A549 (cell line): ENCODE measurements around the gene PPP1R1C. TPM values are rescaled to one million over a fixed set of nuclear protein-coding genes. Genes with fewer than 3 reads are reported as not detected.

Experiments used
- ATAC-seq, 2 experiments: fragments of 200-7000 bp in 1 of 2; fragments of >200 bp in 1 of 2; cut with Nextera tagmentation in 1 of 2; cut with Tn5 transposase in 1 of 2; 3 replicates each; pipeline versions ENCODE4 v1.8.0 to v1.9.1; 2018 to 2020; ENCODE audit warnings: mild to moderate bottlenecking in 1 of 2, moderate library complexity in 1 of 2
- CTCF ChIA-PET: fragments of 300-600 bp; sonication (Branson Sonifier 250); formaldehyde crosslinking; extraction: SDS; loops from one replicate; lab custom pipeline; 2021; ENCODE audit warnings: antibody characterized with exemption, inconsistent platforms; lab: Yijun Ruan, JAX
- POLR2A ChIA-PET: fragments of 350-600 bp; formaldehyde crosslinking; extraction: SDS; loops from one replicate; lab custom pipeline; 2021; ENCODE audit warnings: antibody characterized with exemption, inconsistent platforms; lab: Yijun Ruan, JAX
- DNase-seq, 2 experiments: peaks; one replicate each; pipeline versions ENCODE4 v3.0.0 to v3.0.0-alpha.2; 2011 to 2016; ENCODE audit warnings: low read depth in 1 of 2, low spot score in 1 of 2
- FAIRE-seq: peaks from 2 replicates; lab custom pipeline; 2011; peaks lifted over from hg19 to GRCh38; lab: Jason Lieb, UNC
- H3K27ac ChIP-seq, 2 experiments: fragments of >200 bp; sonication (Bioruptor Twin); formaldehyde crosslinking; 3 replicates each; pipeline ENCODE4 v1.5.1; 2016 to 2017
- H3K4me1 ChIP-seq: fragments of >200 bp; sonication (Bioruptor Twin); formaldehyde crosslinking; 3 replicates; pipeline ENCODE4 v1.6.1; 2016
- H3K4me2 ChIP-seq: fragments of >200 bp; sonication (Bioruptor Twin); formaldehyde crosslinking; 3 replicates; pipeline ENCODE4 v1.6.1; 2016
- H3K4me3 ChIP-seq: fragments of >200 bp; sonication (Bioruptor Twin); formaldehyde crosslinking; 3 replicates; pipeline ENCODE4 v1.5.1; 2016
- H3K9me3 ChIP-seq: fragments of >200 bp; sonication (Bioruptor Twin); formaldehyde crosslinking; 3 replicates; pipeline ENCODE4 v1.6.1; 2016
- BHLHE40 ChIP-seq: IDR thresholded peaks from 2 replicates; pipeline ENCODE4 v1.6.1; 2012; ENCODE audit warnings: low read depth, low read length, inconsistent platforms
- CBX2 ChIP-seq: fragments of 200-600 bp; sonication (generic); IDR thresholded peaks from 2 replicates; pipeline ENCODE4 v1.6.1; 2016; ENCODE audit warnings: low read depth, mild to moderate bottlenecking, borderline replicate concordance
- CEBPB ChIP-seq, 2 experiments: fragments of >200 bp in 1 of 2; sonication (Bioruptor Twin) in 1 of 2; formaldehyde crosslinking in 1 of 2; IDR thresholded peaks; 2 replicates each; pipeline ENCODE4 v1.6.1; 2012 to 2016
- CHD2 ChIP-seq: fragments of 150-350 bp; IDR thresholded peaks from 2 replicates; pipeline ENCODE4 v1.6.1; 2014; ENCODE audit warnings: low read length; ENCODE audit not compliant: partially characterized antibody
- EHMT2 ChIP-seq: fragments of 200-600 bp; sonication (generic); IDR thresholded peaks from 2 replicates; pipeline ENCODE4 v1.6.1; 2016; ENCODE audit warnings: antibody characterized with exemption, low read depth, mild to moderate bottlenecking, moderate library complexity
- EP300 ChIP-seq, 2 experiments: fragments of >200 bp; sonication (Bioruptor Twin); formaldehyde crosslinking; IDR thresholded peaks; 2 replicates in 1 of 2; 3 replicates in 1 of 2; pipeline ENCODE4 v1.6.1; 2016 to 2017
- GATA3 ChIP-seq: IDR thresholded peaks from 2 replicates; pipeline ENCODE4 v1.6.1; 2012; ENCODE audit warnings: borderline replicate concordance
- HES2 ChIP-seq: fragments of >200 bp; sonication (Bioruptor Twin); formaldehyde crosslinking; IDR thresholded peaks from 2 replicates; pipeline ENCODE4 v1.6.1; 2016
- HOXB13 ChIP-seq: fragments of 250-450 bp; sonication (Bioruptor Pico); IDR thresholded peaks from 2 replicates; pipeline ENCODE4 v1.5.0; 2020; ENCODE audit warnings: low read depth, mild to moderate bottlenecking, moderate library complexity
- HOXB5 ChIP-seq: fragments of 250-450 bp; sonication (Bioruptor Pico); IDR thresholded peaks from 2 replicates; pipeline ENCODE4 v1.5.0; 2020; ENCODE audit warnings: mild to moderate bottlenecking, moderate library complexity
- MAZ ChIP-seq: fragments of 150-350 bp; IDR thresholded peaks from 2 replicates; pipeline ENCODE4 v1.6.1; 2014; ENCODE audit warnings: antibody characterized with exemption, low read depth, low read length, borderline replicate concordance
- NR3C1 ChIP-seq: fragments of >200 bp; sonication (Bioruptor Twin); formaldehyde crosslinking; IDR thresholded peaks from 3 replicates; pipeline ENCODE4 v1.6.1; 2017
- POLR2A ChIP-seq: IDR thresholded peaks from 2 replicates; pipeline ENCODE4 v1.6.1; 2012; ENCODE audit warnings: mild to moderate bottlenecking, low read length
- RCOR1 ChIP-seq: fragments of 150-350 bp; IDR thresholded peaks from 2 replicates; pipeline ENCODE4 v1.6.1; 2014; ENCODE audit warnings: antibody characterized with exemption, low read length, low read depth
- REST ChIP-seq: fragments of 200-600 bp; sonication (generic); IDR thresholded peaks from 2 replicates; pipeline ENCODE4 v1.6.1; 2016; ENCODE audit warnings: antibody characterized with exemption, mild to moderate bottlenecking, moderate library complexity
- RNF2 ChIP-seq: fragments of 200-600 bp; sonication (generic); IDR thresholded peaks from 2 replicates; pipeline ENCODE4 v1.6.1; 2016; ENCODE audit warnings: low read depth, mild to moderate bottlenecking, antibody characterized with exemption, moderate library complexity, borderline replicate concordance
- SREBF2 ChIP-seq: fragments of 450-650 bp; IDR thresholded peaks from 2 replicates; pipeline ENCODE4 v1.6.1; 2014; ENCODE audit warnings: mild to moderate bottlenecking, moderate library complexity
- ZNF302 ChIP-seq: fragments of 250-450 bp; sonication (Bioruptor Pico); IDR thresholded peaks from 2 replicates; pipeline ENCODE4 v1.9.0; 2021; ENCODE audit warnings: inconsistent platforms, mild to moderate bottlenecking, moderate library complexity
- WGBS: methylation state at CpG from one replicate; pipeline ENCODE4 v1.1.6; 2017; ENCODE audit errors: missing lambda C conversion rate; 5-methylcytosine and 5-hydroxymethylcytosine counted together
- polyA plus RNA-seq, 4 experiments: library from polyadenylated mRNA; depleted of rRNA in 3 of 4; stranded (reverse); fragments of >200 nt; fragmentation: RNase III in 1 of 4; extraction: RNeasy Plus Mini Kit Qiagen cat#74134 plus additional on column Dnase treatment in 1 of 4; gene quantifications; 2 replicates in 3 of 4; 3 replicates in 1 of 4; pipeline ENCODE4 v1.2.3, GENCODE V29; 2011 to 2017
- TF ChIP-seq, protein P1 (sequence below): fragments of 150-350 bp; IDR thresholded peaks from 2 replicates; pipeline ENCODE4 v1.6.1; 2014; ENCODE audit warnings: low read depth, mild to moderate bottlenecking, low read length
- TF ChIP-seq, protein P2 (sequence below): IDR thresholded peaks from 2 replicates; pipeline ENCODE4 v1.6.1; 2012
- TF ChIP-seq, protein P3 (sequence below): fragments of >200 bp; sonication (Bioruptor Twin); formaldehyde crosslinking; IDR thresholded peaks from 3 replicates; pipeline ENCODE4 v1.6.1; 2016

PPP1R1C gene
- polyA plus RNA-seq, 2 of the 4 experiments (the other 2 are of a cell fraction) = 0.81 to 2.7 TPM

- Histone ChIP-seq H3K4me3 (no peak overlapping the region), H3K4me2 (no peak overlapping the region), H3K27ac (no peak overlapping the region), H3K9me3 (no peaks in the 10 kb centered on the region), H3K4me1 (no peaks in the 10 kb centered on the region)
- 7% methylated on average over 1 of the region's 1 CpG for WGBS
- ATAC-seq (no peak), DNase-seq (no peak), FAIRE-seq (no peak)
- ChIA-PET CTCF (interaction anchor here (1.9 kb wide), 1 partner anchor 391 kb away, joined by 5 read pairs; no protein-coding TSS in a partner anchor), POLR2A (no interaction called here)
- TF ChIP-seq BHLHE40 (no peak), GATA3 (no peak), EP300 (IDR thresholded peaks at IDR 0.05) (no peak), MAZ (no peak)
Measured at GRCh38 chr2:182133195-182133891, 147.7 kb downstream of the PPP1R1C start.

DNA sequence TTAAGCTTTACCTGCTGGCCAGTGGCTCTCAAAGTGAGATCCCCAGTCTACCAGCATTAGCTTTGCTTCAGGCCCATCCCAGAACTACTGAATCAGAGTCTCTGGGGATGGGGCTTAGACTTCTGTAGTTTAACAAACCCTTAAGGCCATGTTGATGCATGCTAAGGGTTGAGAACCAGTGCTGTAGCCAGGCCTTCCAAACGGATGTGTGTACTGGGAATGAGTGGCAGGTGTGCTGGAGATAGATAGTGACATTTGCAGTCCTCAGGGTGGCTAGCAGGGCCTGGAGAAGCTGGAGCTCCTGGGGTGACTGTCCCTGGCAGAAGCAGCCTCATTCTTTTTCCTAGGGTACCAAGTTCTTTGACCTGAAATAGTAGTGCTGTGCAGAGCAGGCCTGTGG lies 148.5 kb downstream of the PPP1R1C start:
- H3K4me3 ChIP-seq = no peak overlapping the region
- H3K4me2 ChIP-seq = no peak overlapping the region
- CTCF ChIA-PET = no interaction called here
- TF ChIP-seq HOXB13 (CRISPR knock-in tag) (no peak), POLR2A (no peak), HOXB5 (CRISPR knock-in tag) (no peak), NR3C1 (no peak), SREBF2 (no peak), HES2 (no peak), CHD2 (no peak), REST (no peak), CEBPB (IDR thresholded peaks at IDR 0.05) (no peak), ZNF302 (CRISPR knock-in tag) (no peak)
- ATAC-seq = no peak
- POLR2A ChIA-PET = no interaction called here
- FAIRE-seq = no peak
- 0% methylated on average over 1 of the region's 1 CpG for WGBS
- DNase-seq = no peak
- H3K9me3 ChIP-seq = no peaks in the 10 kb centered on the region
- H3K27ac ChIP-seq = no peak overlapping the region
- no peaks in the 10 kb centered on the region for H3K4me1 ChIP-seq

DNA sequence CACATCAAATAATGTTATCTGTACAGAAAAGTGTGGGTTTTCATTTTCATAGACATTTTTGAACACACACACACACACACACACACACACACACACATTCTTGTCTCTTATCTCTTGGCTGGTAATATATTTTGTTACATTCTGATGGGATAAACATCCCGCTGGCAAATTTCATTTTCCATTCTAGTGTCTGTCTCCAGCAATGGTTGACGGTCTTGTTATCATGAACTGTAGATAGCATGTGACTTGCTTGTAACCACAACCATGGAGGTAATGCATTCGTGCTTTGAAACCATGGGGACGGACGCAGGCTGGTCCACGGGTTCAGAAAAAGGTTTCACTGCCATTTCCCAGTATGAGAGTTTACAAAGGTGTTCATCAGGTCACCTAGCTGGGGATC lies 156.4 kb downstream of the PPP1R1C start:
- Histone ChIP-seq H3K9me3 (no peaks in the 10 kb centered on the region), H3K4me1 (no peaks in the 10 kb centered on the region), H3K4me2 (no peak overlapping the region), H3K4me3 (no peak overlapping the region), H3K27ac (no peak overlapping the region)
- DNase-seq = no peak
- TF ChIP-seq REST (no peak), RNF2 (no peak), SREBF2 (no peak), EHMT2 (no peak), ZNF302 (CRISPR knock-in tag) (no peak), NR3C1 (no peak), HES2 (no peak), CBX2 (no peak), RCOR1 (no peak)
- TF ChIP-seq, protein P1, sequence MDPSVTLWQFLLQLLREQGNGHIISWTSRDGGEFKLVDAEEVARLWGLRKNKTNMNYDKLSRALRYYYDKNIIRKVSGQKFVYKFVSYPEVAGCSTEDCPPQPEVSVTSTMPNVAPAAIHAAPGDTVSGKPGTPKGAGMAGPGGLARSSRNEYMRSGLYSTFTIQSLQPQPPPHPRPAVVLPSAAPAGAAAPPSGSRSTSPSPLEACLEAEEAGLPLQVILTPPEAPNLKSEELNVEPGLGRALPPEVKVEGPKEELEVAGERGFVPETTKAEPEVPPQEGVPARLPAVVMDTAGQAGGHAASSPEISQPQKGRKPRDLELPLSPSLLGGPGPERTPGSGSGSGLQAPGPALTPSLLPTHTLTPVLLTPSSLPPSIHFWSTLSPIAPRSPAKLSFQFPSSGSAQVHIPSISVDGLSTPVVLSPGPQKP = no peak
- TF ChIP-seq, protein P2, sequence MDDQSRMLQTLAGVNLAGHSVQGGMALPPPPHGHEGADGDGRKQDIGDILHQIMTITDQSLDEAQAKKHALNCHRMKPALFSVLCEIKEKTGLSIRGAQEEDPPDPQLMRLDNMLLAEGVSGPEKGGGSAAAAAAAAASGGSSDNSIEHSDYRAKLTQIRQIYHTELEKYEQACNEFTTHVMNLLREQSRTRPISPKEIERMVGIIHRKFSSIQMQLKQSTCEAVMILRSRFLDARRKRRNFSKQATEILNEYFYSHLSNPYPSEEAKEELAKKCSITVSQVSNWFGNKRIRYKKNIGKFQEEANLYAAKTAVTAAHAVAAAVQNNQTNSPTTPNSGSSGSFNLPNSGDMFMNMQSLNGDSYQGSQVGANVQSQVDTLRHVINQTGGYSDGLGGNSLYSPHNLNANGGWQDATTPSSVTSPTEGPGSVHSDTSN = no peak
- TF ChIP-seq, protein P3, sequence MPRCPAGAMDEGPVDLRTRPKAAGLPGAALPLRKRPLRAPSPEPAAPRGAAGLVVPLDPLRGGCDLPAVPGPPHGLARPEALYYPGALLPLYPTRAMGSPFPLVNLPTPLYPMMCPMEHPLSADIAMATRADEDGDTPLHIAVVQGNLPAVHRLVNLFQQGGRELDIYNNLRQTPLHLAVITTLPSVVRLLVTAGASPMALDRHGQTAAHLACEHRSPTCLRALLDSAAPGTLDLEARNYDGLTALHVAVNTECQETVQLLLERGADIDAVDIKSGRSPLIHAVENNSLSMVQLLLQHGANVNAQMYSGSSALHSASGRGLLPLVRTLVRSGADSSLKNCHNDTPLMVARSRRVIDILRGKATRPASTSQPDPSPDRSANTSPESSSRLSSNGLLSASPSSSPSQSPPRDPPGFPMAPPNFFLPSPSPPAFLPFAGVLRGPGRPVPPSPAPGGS = no peak
- ChIA-PET CTCF (interaction anchor here (0.7 kb wide), 1 partner anchor 11 kb away, joined by 3 read pairs; no protein-coding TSS in a partner anchor), POLR2A (no interaction called here)
- no peak for ATAC-seq
- FAIRE-seq = no peak
- WGBS = 72% methylated on average over 6 of the region's 6 CpGs
